ENCODE data around the gene THSD7B. TPM values are rescaled to one million over a fixed set of nuclear protein-coding genes. Genes with fewer than 3 reads are reported as not detected.

Gene THSD7B
- total and polyA plus RNA-seq, 2 experiments from 2014 or later, result 0.86 to 3.8 TPM

DNA sequence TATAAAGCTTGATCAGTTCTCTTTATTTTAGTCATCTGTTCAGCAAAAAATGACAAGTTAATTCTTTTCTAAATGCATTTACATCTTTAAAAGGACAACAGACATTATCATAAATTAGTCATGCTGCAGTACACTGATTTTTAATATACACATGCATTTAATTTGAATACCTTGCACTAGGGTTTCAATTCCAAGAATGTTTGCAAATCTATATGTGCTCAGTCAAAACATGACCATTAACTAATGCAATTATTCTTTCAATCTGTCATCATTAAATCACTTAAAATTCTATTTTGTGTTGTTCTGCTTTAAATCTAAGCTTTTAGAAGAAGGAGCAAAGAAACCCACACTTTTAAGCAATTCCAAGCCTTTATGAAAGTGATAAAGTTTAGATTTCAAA is 342.6 kb downstream of the THSD7B start:
- H3K9me2 ChIP-seq (ENCODE audit: insufficient read depth), result no peaks in the 10 kb centered on the region
- no peaks in the 10 kb centered on the region for H3K27me3 ChIP-seq (ENCODE audit: insufficient read depth)
- Mint-ChIP-seq H3K27me3 (ENCODE audit: insufficient read depth, low read depth, poor library complexity) (no peaks in the 10 kb centered on the region), H3K36me3 (ENCODE audit: low read depth) (no peaks in the 10 kb centered on the region; the same call in 2 of the 3 replicates), H3K4me3 (no peak overlapping the region), H3K4me1 (no peaks in the 10 kb centered on the region), H3K27ac (no peak overlapping the region), H3K9me3 (peaks cover 13% of the 10 kb centered on the region; the same call in 2 of the 3 replicates)
- no peaks in the 10 kb centered on the region for H3K79me2 ChIP-seq (replicated peaks; ENCODE audit: insufficient read depth)
- TF ChIP-seq, protein P1, sequence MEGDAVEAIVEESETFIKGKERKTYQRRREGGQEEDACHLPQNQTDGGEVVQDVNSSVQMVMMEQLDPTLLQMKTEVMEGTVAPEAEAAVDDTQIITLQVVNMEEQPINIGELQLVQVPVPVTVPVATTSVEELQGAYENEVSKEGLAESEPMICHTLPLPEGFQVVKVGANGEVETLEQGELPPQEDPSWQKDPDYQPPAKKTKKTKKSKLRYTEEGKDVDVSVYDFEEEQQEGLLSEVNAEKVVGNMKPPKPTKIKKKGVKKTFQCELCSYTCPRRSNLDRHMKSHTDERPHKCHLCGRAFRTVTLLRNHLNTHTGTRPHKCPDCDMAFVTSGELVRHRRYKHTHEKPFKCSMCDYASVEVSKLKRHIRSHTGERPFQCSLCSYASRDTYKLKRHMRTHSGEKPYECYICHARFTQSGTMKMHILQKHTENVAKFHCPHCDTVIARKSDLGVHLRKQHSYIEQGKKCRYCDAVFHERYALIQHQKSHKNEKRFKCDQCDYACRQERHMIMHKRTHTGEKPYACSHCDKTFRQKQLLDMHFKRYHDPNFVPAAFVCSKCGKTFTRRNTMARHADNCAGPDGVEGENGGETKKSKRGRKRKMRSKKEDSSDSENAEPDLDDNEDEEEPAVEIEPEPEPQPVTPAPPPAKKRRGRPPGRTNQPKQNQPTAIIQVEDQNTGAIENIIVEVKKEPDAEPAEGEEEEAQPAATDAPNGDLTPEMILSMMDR (conservative IDR thresholded peaks at IDR 0.05; ENCODE audit: low read depth in 2 of 2), result no peak
- TF ChIP-seq POLR2AphosphoS5 (IDR thresholded peaks at IDR 0.05; ENCODE audit: low read depth) (no peak), EZH2phosphoT487 (IDR thresholded peaks at IDR 0.05; ENCODE audit: unreplicated experiment) (no peak), ZNF114 (CRISPR knock-in tag; IDR thresholded peaks at IDR 0.05) (no peak), NANOG (IDR thresholded peaks at IDR 0.05; ENCODE audit: borderline replicate concordance) (no peak), EZH2 (IDR thresholded peaks at IDR 0.05; ENCODE audit: low read depth, unreplicated experiment) (no peak), ZNF331 (CRISPR knock-in tag; IDR thresholded peaks at IDR 0.05; ENCODE audit: low read depth) (no peak), STAT1 (IDR thresholded peaks at IDR 0.05; ENCODE audit: unreplicated experiment) (no peak), CREB1 (CRISPR knock-in tag; IDR thresholded peaks at IDR 0.05; ENCODE audit: low read depth) (no peak), JUNB (IDR thresholded peaks at IDR 0.05; ENCODE audit: unreplicated experiment) (no peak)
- TF ChIP-seq, protein P2, sequence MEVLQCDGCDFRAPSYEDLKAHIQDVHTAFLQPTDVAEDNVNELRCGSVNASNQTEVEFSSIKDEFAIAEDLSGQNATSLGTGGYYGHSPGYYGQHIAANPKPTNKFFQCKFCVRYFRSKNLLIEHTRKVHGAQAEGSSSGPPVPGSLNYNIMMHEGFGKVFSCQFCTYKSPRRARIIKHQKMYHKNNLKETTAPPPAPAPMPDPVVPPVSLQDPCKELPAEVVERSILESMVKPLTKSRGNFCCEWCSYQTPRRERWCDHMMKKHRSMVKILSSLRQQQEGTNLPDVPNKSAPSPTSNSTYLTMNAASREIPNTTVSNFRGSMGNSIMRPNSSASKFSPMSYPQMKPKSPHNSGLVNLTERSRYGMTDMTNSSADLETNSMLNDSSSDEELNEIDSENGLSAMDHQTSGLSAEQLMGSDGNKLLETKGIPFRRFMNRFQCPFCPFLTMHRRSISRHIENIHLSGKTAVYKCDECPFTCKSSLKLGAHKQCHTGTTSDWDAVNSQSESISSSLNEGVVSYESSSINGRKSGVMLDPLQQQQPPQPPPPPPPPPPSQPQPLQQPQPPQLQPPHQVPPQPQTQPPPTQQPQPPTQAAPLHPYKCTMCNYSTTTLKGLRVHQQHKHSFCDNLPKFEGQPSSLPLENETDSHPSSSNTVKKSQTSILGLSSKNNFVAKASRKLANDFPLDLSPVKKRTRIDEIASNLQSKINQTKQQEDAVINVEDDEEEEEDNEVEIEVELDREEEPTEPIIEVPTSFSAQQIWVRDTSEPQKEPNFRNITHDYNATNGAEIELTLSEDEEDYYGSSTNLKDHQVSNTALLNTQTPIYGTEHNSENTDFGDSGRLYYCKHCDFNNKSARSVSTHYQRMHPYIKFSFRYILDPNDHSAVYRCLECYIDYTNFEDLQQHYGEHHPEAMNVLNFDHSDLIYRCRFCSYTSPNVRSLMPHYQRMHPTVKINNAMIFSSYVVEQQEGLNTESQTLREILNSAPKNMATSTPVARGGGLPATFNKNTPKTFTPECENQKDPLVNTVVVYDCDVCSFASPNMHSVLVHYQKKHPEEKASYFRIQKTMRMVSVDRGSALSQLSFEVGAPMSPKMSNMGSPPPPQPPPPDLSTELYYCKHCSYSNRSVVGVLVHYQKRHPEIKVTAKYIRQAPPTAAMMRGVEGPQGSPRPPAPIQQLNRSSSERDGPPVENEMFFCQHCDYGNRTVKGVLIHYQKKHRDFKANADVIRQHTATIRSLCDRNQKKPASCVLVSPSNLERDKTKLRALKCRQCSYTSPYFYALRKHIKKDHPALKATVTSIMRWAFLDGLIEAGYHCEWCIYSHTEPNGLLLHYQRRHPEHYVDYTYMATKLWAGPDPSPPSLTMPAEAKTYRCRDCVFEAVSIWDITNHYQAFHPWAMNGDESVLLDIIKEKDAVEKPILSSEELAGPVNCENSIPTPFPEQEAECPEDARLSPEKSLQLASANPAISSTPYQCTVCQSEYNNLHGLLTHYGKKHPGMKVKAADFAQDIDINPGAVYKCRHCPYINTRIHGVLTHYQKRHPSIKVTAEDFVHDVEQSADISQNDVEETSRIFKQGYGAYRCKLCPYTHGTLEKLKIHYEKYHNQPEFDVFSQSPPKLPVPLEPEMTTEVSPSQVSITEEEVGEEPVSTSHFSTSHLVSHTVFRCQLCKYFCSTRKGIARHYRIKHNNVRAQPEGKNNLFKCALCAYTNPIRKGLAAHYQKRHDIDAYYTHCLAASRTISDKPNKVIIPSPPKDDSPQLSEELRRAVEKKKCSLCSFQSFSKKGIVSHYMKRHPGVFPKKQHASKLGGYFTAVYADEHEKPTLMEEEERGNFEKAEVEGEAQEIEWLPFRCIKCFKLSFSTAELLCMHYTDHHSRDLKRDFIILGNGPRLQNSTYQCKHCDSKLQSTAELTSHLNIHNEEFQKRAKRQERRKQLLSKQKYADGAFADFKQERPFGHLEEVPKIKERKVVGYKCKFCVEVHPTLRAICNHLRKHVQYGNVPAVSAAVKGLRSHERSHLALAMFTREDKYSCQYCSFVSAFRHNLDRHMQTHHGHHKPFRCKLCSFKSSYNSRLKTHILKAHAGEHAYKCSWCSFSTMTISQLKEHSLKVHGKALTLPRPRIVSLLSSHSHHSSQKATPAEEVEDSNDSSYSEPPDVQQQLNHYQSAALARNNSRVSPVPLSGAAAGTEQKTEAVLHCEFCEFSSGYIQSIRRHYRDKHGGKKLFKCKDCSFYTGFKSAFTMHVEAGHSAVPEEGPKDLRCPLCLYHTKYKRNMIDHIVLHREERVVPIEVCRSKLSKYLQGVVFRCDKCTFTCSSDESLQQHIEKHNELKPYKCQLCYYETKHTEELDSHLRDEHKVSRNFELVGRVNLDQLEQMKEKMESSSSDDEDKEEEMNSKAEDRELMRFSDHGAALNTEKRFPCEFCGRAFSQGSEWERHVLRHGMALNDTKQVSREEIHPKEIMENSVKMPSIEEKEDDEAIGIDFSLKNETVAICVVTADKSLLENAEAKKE (CRISPR knock-in tag; IDR thresholded peaks at IDR 0.05), result no peak
- TF ChIP-seq, protein P3, sequence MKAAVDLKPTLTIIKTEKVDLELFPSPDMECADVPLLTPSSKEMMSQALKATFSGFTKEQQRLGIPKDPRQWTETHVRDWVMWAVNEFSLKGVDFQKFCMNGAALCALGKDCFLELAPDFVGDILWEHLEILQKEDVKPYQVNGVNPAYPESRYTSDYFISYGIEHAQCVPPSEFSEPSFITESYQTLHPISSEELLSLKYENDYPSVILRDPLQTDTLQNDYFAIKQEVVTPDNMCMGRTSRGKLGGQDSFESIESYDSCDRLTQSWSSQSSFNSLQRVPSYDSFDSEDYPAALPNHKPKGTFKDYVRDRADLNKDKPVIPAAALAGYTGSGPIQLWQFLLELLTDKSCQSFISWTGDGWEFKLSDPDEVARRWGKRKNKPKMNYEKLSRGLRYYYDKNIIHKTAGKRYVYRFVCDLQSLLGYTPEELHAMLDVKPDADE (IDR thresholded peaks at IDR 0.05), result no peak
- TF ChIP-seq, protein P4, sequence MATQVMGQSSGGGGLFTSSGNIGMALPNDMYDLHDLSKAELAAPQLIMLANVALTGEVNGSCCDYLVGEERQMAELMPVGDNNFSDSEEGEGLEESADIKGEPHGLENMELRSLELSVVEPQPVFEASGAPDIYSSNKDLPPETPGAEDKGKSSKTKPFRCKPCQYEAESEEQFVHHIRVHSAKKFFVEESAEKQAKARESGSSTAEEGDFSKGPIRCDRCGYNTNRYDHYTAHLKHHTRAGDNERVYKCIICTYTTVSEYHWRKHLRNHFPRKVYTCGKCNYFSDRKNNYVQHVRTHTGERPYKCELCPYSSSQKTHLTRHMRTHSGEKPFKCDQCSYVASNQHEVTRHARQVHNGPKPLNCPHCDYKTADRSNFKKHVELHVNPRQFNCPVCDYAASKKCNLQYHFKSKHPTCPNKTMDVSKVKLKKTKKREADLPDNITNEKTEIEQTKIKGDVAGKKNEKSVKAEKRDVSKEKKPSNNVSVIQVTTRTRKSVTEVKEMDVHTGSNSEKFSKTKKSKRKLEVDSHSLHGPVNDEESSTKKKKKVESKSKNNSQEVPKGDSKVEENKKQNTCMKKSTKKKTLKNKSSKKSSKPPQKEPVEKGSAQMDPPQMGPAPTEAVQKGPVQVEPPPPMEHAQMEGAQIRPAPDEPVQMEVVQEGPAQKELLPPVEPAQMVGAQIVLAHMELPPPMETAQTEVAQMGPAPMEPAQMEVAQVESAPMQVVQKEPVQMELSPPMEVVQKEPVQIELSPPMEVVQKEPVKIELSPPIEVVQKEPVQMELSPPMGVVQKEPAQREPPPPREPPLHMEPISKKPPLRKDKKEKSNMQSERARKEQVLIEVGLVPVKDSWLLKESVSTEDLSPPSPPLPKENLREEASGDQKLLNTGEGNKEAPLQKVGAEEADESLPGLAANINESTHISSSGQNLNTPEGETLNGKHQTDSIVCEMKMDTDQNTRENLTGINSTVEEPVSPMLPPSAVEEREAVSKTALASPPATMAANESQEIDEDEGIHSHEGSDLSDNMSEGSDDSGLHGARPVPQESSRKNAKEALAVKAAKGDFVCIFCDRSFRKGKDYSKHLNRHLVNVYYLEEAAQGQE (IDR thresholded peaks at IDR 0.05; ENCODE audit: unreplicated experiment), result no peak
- H3K4me1 ChIP-seq (ENCODE audit: insufficient read depth), result no peaks in the 10 kb centered on the region
- H3K27ac ChIP-seq (ENCODE audit: low read depth), result no peak overlapping the region
- no peak overlapping the region for H3K4me3 ChIP-seq
- H2AFZ ChIP-seq, result no peak overlapping the region
- H3K4me2 ChIP-seq, result no peak overlapping the region
- no peak for ATAC-seq
- DNase-seq (ENCODE audit: low spot score), result no peak
- H3F3A ChIP-seq (replicated peaks; ENCODE audit: low read depth), result no peaks in the 10 kb centered on the region
- no peaks in the 10 kb centered on the region for H4K20me1 ChIP-seq (replicated peaks; ENCODE audit: insufficient read depth)
- no peaks in the 10 kb centered on the region for H3K36me3 ChIP-seq (ENCODE audit: insufficient read depth)
